Calu3 (cell line): ENCODE data around the gene SBF2. TPM values are rescaled to one million over a fixed set of nuclear protein-coding genes. Genes with fewer than 3 reads are reported as not detected.

ENCODE experiments used
- Bru-seq: library from RNA; stranded (reverse); fragments of 400-500 nt; gene quantifications from one replicate; lab custom pipeline; 2021; lab: Mats Ljungman, UMichigan
- BruChase-seq, 2 experiments: library from RNA; stranded (reverse); fragments of 400-500 nt; gene quantifications; one replicate each; lab custom pipeline; 2021; lab: Mats Ljungman, UMichigan
- BruUV-seq: library from RNA; stranded (reverse); fragments of 400-500 nt; replicated peaks from 2 replicates; lab custom pipeline; 2021; lab: Mats Ljungman, UMichigan
- CTCF ChIA-PET: fragments of 300-600 bp; sonication (Branson Sonifier 250); formaldehyde crosslinking; loops from one replicate; lab custom pipeline; 2022; ENCODE audit warnings: antibody characterized with exemption; lab: Charles Lee
- DNase-seq: peaks from one replicate; pipeline ENCODE4 v3.0.0; 2022
- H3K27ac Mint-ChIP-seq: one replicate; pipeline ENCODE4 v1.8.0; 2022; ENCODE audit warnings: mixed read lengths; ENCODE audit not compliant: unreplicated experiment
- H3K27me3 Mint-ChIP-seq: one replicate; pipeline ENCODE4 v1.8.0; 2022; ENCODE audit warnings: mixed read lengths; ENCODE audit not compliant: unreplicated experiment
- H3K36me3 Mint-ChIP-seq: one replicate; pipeline ENCODE4 v1.8.0; 2022; ENCODE audit warnings: mild to moderate bottlenecking, moderate library complexity, mixed read lengths; ENCODE audit not compliant: insufficient read depth, unreplicated experiment
- H3K4me1 Mint-ChIP-seq: one replicate; pipeline ENCODE4 v1.8.0; 2022; ENCODE audit warnings: mild to moderate bottlenecking, low read depth, mixed read lengths; ENCODE audit not compliant: unreplicated experiment
- H3K4me3 Mint-ChIP-seq: one replicate; pipeline ENCODE4 v1.8.0; 2022; ENCODE audit warnings: mild to moderate bottlenecking, low read depth, moderate library complexity, mixed read lengths; ENCODE audit not compliant: unreplicated experiment
- H3K9me3 Mint-ChIP-seq: one replicate; pipeline ENCODE4 v1.8.0; 2022; ENCODE audit warnings: low read depth, mixed read lengths; ENCODE audit not compliant: unreplicated experiment
- CTCF ChIP-seq: fragments of 200-600 bp; IDR thresholded peaks from one replicate; pipeline ENCODE4 v1.8.0; 2022; ENCODE audit warnings: antibody characterized with exemption; ENCODE audit not compliant: unreplicated experiment
- intact Hi-C: fragments of 100-400 bp; cut with micrococcal nuclease; formaldehyde crosslinking; loops from one replicate; pipeline ENCODE4 v1.10.0; 2022; ENCODE audit not compliant: unreplicated experiment
- long read RNA-seq: library from polyadenylated mRNA; stranded (forward); transcript quantifications from one replicate; pipeline ENCODE4 v2.0.0, GENCODE V29; 2022
- total RNA-seq: library from RNA; stranded (reverse); gene quantifications from 2 replicates; pipeline ENCODE4 v1.2.3, GENCODE V29; 2022

SBF2 gene
- total RNA-seq (36.1 and 39.0 TPM in 2 replicates), Bru-seq, nascent RNA (percentile 78 among the genes with signal in this experiment), BruChase-seq, experiment 1, labeled RNA remaining after a 6-hour chase (percentile 66 among the genes with signal in this experiment), BruChase-seq, experiment 2, labeled RNA remaining after a 2-hour chase (percentile 62 among the genes with signal in this experiment)
- long read RNA-seq, full-length matches to known transcripts: 3 of 20 reads
- long read RNA-seq, partial matches to known transcripts: 8 of 20 reads
- long read RNA-seq, other reads (novel, unspliced or antisense): 9 of 20 reads

GRCh38 chr11:10293423-10294289 is at the start of gene SBF2:
Gene SBF2 (minus strand): TSS chr11:10294219. CDS start chr11:10294069, 150 bp downstream.
- peaks cover 12% of the 10 kb centered on the region for H3K4me1 Mint-ChIP-seq
- intact Hi-C loops: no loop called here
- peaks cover 9% of the 10 kb centered on the region for H3K27me3 Mint-ChIP-seq
- H3K4me3 Mint-ChIP-seq: peak within 1 kb of the TSS; percentile 71
- no TSS peak for BruUV-seq
- peaks cover 14% of the 10 kb centered on the region for H3K36me3 Mint-ChIP-seq
- peak; percentile 79 for DNase-seq
- no peak for TF ChIP-seq CTCF
- H3K9me3 Mint-ChIP-seq: no peaks in the 10 kb centered on the region
- peak within 1 kb of the TSS; percentile 58 for H3K27ac Mint-ChIP-seq
- CTCF ChIA-PET: interaction anchor here (0.6 to 0.8 kb wide), 2 partner anchors 11 to 320 kb away, joined by 3 read pairs; no protein-coding TSS in a partner anchor

GRCh38 chr11:10338287-10338686 is 44.3 kb upstream of the SBF2 start:
- H3K36me3 Mint-ChIP-seq: no peaks in the 10 kb centered on the region
- BruUV-seq: no TSS peak
- no peaks in the 10 kb centered on the region for H3K9me3 Mint-ChIP-seq
- no peak for TF ChIP-seq CTCF
- CTCF ChIA-PET: interaction anchor here (0.6 kb wide), 1 partner anchor 38 kb away, joined by 4 read pairs; no protein-coding TSS in a partner anchor
- intact Hi-C loops: no loop called here
- H3K27me3 Mint-ChIP-seq: peaks cover 53% of the 10 kb centered on the region
- DNase-seq: no peak
- H3K4me1 Mint-ChIP-seq: no peaks in the 10 kb centered on the region
- no peak overlapping the region for H3K27ac Mint-ChIP-seq
- H3K4me3 Mint-ChIP-seq: no peak overlapping the region

- intact Hi-C loops: no loop called here
- Mint-ChIP-seq H3K36me3 (no peaks in the 10 kb centered on the region), H3K27ac (no peak overlapping the region), H3K4me1 (no peaks in the 10 kb centered on the region), H3K9me3 (no peaks in the 10 kb centered on the region), H3K4me3 (no peak overlapping the region), H3K27me3 (peaks cover 28% of the 10 kb centered on the region)
- no peak for DNase-seq
- BruUV-seq: no TSS peak
- CTCF ChIA-PET: no interaction called here
- TF ChIP-seq CTCF: no peak
These were observed 39.5 kb upstream of the SBF2 start for GRCh38 chr11:10333490-10333889.

- no peak for DNase-seq
- no TSS peak for BruUV-seq
- intact Hi-C loops: no loop called here
- CTCF ChIA-PET: no interaction called here
- H3K9me3 Mint-ChIP-seq: no peaks in the 10 kb centered on the region
- no peak overlapping the region for H3K27ac Mint-ChIP-seq
- no peak for TF ChIP-seq CTCF
- no peaks in the 10 kb centered on the region for H3K36me3 Mint-ChIP-seq
- H3K27me3 Mint-ChIP-seq: peaks cover 28% of the 10 kb centered on the region
- peaks cover 8% of the 10 kb centered on the region for H3K4me1 Mint-ChIP-seq
- no peak overlapping the region for H3K4me3 Mint-ChIP-seq
These were observed 37.7 kb upstream of the SBF2 start for GRCh38 chr11:10331548-10332289.
